D721Med (cell line): Measurements from ENCODE around the gene BTF3.
A peak's percentile ranks its signal among the peaks of the same experiment; 100 is the strongest.
"Not testable (repeated sequence)": the region's sequence is repeated elsewhere in the genome, so short reads cannot be mapped to it uniquely, and the experiment has no call there.

ENCODE experiments used
- DNase-seq: peaks from one replicate; pipeline ENCODE4 v3.0.0; 2011; ENCODE audit warnings: low spot score; ENCODE audit not compliant: insufficient read length
- FAIRE-seq: peaks from 2 replicates; lab custom pipeline; 2011; peaks lifted over from hg19 to GRCh38; lab: Jason Lieb, UNC
- TF ChIP-seq, protein P1 (sequence below): IDR thresholded peaks from 2 replicates; pipeline ENCODE4 v1.5.1; 2012; ENCODE audit warnings: mild to moderate bottlenecking, control low read depth; ENCODE audit not compliant: insufficient read depth; ENCODE audit errors: missing control alignments

Gene BTF3

GRCh38 chr5:73496984-73497457 is 1.2 kb upstream of the BTF3 start:
- FAIRE-seq (no peak), DNase-seq (no peak)
- TF ChIP-seq, protein P1, sequence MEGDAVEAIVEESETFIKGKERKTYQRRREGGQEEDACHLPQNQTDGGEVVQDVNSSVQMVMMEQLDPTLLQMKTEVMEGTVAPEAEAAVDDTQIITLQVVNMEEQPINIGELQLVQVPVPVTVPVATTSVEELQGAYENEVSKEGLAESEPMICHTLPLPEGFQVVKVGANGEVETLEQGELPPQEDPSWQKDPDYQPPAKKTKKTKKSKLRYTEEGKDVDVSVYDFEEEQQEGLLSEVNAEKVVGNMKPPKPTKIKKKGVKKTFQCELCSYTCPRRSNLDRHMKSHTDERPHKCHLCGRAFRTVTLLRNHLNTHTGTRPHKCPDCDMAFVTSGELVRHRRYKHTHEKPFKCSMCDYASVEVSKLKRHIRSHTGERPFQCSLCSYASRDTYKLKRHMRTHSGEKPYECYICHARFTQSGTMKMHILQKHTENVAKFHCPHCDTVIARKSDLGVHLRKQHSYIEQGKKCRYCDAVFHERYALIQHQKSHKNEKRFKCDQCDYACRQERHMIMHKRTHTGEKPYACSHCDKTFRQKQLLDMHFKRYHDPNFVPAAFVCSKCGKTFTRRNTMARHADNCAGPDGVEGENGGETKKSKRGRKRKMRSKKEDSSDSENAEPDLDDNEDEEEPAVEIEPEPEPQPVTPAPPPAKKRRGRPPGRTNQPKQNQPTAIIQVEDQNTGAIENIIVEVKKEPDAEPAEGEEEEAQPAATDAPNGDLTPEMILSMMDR = peak; percentile 31

GRCh38 chr5:73497497-73498056 is 665 bp upstream of the BTF3 start:
- TF ChIP-seq, protein P1 = no peak
- FAIRE-seq = no peak
- DNase-seq = no peak

DNA sequence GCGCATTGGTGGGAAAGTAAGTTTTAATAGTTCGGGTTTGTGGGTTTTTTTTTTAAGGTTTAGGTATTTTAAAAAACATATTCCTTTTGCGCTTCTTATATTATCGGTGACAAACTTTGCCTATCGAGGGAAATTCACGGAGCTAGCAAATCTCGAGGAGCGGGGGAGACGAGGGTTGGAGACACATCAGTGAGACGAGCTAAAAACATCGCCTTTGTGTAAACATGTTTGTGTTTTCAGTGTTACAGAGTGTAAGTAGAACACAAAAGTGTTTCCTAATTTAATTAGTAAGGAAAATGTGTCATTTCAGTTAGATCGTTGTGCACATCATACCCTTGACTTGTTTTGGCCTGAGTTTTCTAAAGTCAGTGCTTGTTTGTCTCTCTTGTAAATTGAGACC is 945 bp downstream of the BTF3 start:
- FAIRE-seq (no peak), DNase-seq (no peak)

DNA sequence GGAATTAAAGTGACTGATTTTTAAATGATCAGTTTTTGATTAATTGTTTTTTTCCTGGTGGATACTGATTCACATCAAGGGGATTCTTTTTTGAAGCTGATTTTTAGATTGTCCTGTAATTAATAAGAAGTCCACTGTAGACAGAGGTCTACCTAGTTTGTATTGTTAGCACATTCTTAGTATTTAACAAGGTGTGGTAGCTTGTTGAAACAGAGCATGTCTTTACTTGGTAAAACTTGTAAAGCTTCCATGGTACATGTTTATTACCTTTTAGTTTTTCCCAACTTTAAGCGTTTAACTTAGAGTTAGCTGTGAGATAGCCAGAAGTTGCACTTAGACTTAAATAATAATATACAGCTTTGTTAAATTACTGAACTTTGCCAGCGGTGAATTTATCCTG is 1.5 kb downstream of the BTF3 start:
- FAIRE-seq (no peak), DNase-seq (no peak)
- TF ChIP-seq, protein P1 = no peak

More for the DNA sequence above, 945 bp downstream of the BTF3 start:
- TF ChIP-seq, protein P1 = no peak

DNA sequence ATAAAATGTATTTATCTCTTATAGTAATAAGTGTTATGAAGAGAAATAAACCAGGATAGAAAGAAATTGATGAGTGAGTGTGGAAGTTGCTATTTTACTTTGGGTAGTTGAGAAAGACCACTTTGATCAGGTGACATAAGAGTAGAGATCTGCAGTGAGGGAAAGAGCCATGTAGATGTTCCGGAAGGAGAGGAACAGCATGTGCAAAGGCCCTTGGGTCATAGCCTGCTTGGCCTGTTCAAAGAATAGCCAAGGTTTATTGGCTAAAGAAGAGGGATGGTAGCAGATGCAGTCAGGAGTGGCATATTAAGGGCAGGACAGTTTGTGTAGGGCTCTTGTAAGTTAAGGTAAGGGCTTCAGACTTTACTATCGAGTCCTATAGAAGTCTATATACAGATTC is 3.2 kb downstream of the BTF3 start:
- TF ChIP-seq, protein P1 = no peak
- DNase-seq = no peak
- FAIRE-seq = no peak

GRCh38 chr5:73506459-73506955 is 8.3 kb downstream of the BTF3 start:
- no peak for FAIRE-seq
- no peak for DNase-seq
- TF ChIP-seq, protein P1 = no peak

DNA sequence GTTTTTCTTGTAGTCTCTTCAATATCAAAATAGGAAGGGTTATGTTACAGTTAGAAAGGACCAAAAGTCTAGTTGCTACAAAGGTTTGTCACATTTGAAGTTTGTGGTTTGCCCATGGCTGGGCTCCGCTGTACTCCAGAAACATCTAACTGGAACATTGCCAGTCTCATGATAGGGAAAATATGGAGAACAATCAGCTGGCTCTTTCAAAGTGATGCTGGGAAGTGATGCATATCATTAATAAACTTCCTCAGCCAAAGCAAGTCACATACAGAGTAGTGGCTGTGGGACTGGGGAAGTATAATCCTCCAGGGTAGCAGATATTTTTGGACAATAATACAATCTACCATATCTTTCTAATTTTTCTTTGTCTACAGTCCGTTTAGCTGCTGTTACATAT is 8.8 kb downstream of the BTF3 start:
- TF ChIP-seq, protein P1 = no peak
- no peak for DNase-seq
- FAIRE-seq = no peak

- FAIRE-seq, DNase-seq: not testable (repeated sequence)
Observed at GRCh38 chr5:73508521-73508920, 10.3 kb downstream of the BTF3 start.
